ENCODE results near the gene LCNL1. TPM values are rescaled to one million over a fixed set of nuclear protein-coding genes. Genes with fewer than 3 reads are reported as not detected.
A peak's percentile ranks its signal among the peaks of the same experiment; 100 is the strongest.

Gene LCNL1
- total RNA-seq, 1 donor from 2014 or later = not detected

DNA sequence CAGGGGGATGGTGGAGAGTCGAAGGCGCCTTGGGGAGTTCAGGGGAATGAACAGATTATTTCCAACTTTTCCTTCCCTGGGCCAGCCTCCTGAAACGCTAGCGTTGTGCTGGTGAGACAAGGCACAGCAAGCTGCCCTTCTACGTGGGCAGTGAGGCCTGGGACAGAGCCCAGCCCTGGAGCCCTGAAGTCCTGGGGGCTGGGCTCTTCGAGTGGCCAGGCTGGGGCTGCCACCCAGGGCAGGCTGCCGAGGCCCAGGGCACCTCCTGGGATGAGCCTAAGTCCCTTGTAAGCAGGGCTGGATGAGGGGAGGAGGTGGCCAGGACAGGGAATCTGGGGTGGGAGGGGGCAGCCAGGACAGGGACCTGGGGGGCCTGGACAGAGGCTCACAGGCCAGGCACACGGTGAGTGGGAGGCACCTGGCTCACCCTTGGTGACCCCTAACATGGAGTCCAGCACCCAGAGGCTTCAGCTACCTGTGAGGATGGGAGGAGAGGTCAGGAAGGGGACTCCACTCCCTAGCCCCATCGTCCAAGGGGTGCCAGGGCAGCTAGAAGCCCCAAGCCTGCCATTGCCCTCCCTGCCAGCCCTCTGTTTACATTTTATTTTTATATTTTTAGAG, 32.0 kb upstream of the LCNL1 start:
- TF ChIP-seq, protein P1, sequence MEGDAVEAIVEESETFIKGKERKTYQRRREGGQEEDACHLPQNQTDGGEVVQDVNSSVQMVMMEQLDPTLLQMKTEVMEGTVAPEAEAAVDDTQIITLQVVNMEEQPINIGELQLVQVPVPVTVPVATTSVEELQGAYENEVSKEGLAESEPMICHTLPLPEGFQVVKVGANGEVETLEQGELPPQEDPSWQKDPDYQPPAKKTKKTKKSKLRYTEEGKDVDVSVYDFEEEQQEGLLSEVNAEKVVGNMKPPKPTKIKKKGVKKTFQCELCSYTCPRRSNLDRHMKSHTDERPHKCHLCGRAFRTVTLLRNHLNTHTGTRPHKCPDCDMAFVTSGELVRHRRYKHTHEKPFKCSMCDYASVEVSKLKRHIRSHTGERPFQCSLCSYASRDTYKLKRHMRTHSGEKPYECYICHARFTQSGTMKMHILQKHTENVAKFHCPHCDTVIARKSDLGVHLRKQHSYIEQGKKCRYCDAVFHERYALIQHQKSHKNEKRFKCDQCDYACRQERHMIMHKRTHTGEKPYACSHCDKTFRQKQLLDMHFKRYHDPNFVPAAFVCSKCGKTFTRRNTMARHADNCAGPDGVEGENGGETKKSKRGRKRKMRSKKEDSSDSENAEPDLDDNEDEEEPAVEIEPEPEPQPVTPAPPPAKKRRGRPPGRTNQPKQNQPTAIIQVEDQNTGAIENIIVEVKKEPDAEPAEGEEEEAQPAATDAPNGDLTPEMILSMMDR (IDR thresholded peaks at IDR 0.05; ENCODE audit: unreplicated experiment) = no peak
- no peak for DNase-seq (ENCODE audit: low spot score)
- Mint-ChIP-seq H3K36me3 (ENCODE audit: low read depth, unreplicated experiment) (no peaks in the 10 kb centered on the region), H3K4me3 (ENCODE audit: unreplicated experiment) (peak overlapping the region; percentile 76), H3K9me3 (ENCODE audit: unreplicated experiment) (no peaks in the 10 kb centered on the region), H3K27ac (ENCODE audit: unreplicated experiment) (no peak overlapping the region), H3K27me3 (ENCODE audit: unreplicated experiment) (peaks cover 4% of the 10 kb centered on the region), H3K4me1 (ENCODE audit: unreplicated experiment) (no peaks in the 10 kb centered on the region)

DNA sequence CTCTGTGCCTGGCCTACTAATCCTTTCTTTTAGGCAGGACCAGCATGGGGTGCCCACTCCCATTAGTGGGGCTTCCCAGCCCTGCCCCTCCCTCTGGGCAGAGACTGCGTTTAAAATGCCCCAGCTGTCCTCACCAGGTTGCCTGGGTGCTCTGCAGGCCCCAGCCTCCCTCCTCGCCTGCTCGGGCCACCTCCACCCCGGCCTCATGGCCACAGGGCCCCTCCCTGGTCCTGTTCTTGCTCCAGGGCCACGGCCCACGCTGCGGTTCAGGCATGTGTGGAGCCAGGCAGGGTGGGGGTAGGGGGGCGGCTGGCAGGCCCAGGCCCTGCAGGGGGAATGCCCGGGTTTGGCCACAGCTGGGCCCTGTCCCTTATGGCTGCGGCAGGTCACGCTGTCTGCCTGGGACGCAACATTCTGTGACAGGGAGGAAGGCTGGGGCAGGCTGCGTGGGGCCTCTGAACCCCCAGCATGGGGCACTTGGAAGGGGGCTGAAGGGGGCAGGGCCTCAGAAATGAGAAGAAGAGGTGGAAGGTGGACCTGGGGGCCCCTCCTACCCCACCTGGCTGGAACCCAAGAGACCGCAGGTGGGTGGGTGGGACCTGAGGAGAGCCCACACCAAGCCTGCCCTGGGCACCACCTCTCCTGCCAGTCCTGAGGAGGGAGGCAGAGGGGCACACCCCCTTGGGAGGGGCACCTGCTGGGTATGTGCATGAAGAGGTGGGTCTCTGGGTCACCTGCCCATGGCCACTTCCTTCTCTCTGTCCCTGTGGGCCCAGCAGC, 31.1 kb upstream of the LCNL1 start, which contains the start of gene LCN12:
Gene LCN12, plus strand, starts transcription at position 733 of the 780 bp plus-strand sequence. CDS start 55 bp downstream, outside the sequence.
- TF ChIP-seq, protein P1 (IDR thresholded peaks at IDR 0.05; ENCODE audit: unreplicated experiment) = no peak
- Mint-ChIP-seq H3K9me3 (ENCODE audit: unreplicated experiment) (no peaks in the 10 kb centered on the region), H3K27me3 (ENCODE audit: unreplicated experiment) (peaks cover 6% of the 10 kb centered on the region), H3K36me3 (ENCODE audit: low read depth, unreplicated experiment) (no peaks in the 10 kb centered on the region), H3K4me1 (ENCODE audit: unreplicated experiment) (no peaks in the 10 kb centered on the region), H3K4me3 (ENCODE audit: unreplicated experiment) (no peak within 1 kb of the TSS), H3K27ac (ENCODE audit: unreplicated experiment) (no peak within 1 kb of the TSS)
- no peak for DNase-seq (ENCODE audit: low spot score)

DNA sequence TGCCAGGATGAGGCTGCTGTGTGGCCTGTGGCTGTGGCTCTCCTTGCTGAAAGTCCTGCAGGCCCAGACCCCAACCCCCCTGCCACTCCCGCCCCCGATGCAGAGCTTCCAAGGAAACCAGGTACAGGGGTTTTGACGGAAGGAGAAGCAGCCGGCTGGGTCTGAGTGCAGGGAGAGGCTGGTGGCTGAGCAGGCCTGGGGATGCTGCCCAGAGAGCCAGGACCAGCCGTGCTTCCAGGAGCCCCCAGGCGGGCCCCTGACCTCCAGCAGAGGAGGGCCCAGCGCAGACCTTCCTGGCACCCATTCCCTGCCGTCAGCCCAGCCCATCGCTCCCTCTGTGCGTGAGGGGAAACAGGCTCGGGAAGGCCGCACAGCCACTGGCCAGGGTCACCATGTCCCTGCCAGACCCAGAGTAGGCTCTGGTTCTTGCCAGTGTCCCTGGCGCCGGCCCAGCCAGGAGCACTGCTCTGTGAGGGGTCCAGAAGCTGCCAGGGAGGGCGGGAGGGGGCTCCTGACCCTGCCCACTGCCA, 30.4 kb upstream of the LCNL1 start:
- TF ChIP-seq, protein P1 (IDR thresholded peaks at IDR 0.05; ENCODE audit: unreplicated experiment) = no peak
- Mint-ChIP-seq H3K27me3 (ENCODE audit: unreplicated experiment) (peaks cover 4% of the 10 kb centered on the region), H3K27ac (ENCODE audit: unreplicated experiment) (no peak overlapping the region), H3K9me3 (ENCODE audit: unreplicated experiment) (no peaks in the 10 kb centered on the region), H3K4me3 (ENCODE audit: unreplicated experiment) (no peak overlapping the region), H3K36me3 (ENCODE audit: low read depth, unreplicated experiment) (no peaks in the 10 kb centered on the region), H3K4me1 (ENCODE audit: unreplicated experiment) (no peaks in the 10 kb centered on the region)
- DNase-seq (ENCODE audit: low spot score) = no peak

DNA sequence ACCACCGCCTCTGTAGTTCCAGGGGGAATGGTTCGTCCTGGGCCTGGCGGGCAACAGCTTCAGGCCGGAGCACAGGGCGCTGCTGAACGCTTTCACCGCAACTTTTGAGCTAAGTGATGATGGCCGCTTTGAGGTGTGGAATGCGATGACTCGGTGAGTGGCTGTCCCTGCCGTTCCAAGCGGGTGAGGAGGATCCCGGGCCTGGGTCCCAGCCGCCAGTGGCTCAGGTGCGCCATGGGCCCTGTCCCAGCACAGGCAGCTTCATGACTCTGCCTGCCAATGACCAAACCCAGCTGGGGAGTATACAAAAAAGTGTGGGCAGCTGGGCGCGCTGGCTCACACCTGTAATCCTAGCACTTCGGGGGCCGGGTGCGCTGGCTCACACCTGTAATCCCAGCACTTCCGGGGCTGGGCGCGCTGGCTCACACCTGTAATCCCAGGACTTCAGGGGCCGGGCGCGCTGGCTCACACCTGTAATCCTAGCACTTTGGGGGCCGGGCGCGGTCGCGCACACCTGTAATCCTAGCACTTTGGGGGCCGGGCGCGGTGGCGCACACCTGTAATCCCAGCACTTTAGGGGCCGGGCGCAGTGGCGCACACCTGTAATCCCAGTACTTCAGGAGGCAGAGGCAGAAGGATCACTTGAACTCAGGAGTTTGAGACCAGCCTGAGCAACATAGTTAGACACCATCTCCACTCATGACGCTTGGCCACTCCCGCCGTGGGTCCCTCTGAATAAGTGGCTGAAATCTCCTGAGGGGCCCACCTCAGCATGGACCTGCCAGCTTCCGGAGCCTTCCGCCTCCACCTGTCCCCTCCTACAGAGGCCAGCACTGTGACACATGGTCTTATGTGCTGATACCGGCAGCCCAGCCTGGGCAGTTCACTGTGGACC, 29.7 kb upstream of the LCNL1 start:
- no peak for DNase-seq (ENCODE audit: low spot score)
- TF ChIP-seq, protein P1 (IDR thresholded peaks at IDR 0.05; ENCODE audit: unreplicated experiment) = no peak
- H3K4me3 Mint-ChIP-seq (ENCODE audit: unreplicated experiment) = no peak overlapping the region
- H3K27ac Mint-ChIP-seq (ENCODE audit: unreplicated experiment) = no peak overlapping the region
- peaks cover 7% of the 10 kb centered on the region for H3K27me3 Mint-ChIP-seq (ENCODE audit: unreplicated experiment)
- no peaks in the 10 kb centered on the region for H3K9me3 Mint-ChIP-seq (ENCODE audit: unreplicated experiment)
- H3K4me1 Mint-ChIP-seq (ENCODE audit: unreplicated experiment) = no peaks in the 10 kb centered on the region
- H3K36me3 Mint-ChIP-seq (ENCODE audit: low read depth, unreplicated experiment) = no peaks in the 10 kb centered on the region
